Stimulated activated CD4-positive, alpha-beta T cell treated with anti-CD3 and anti-CD28 coated beads, TNF-alpha, amount 100 ng/mL, for 48 hours (primary cell): ENCODE data around the gene CREB5.
"Not testable (repeated sequence)": the region's sequence is repeated elsewhere in the genome, so short reads cannot be mapped to it uniquely, and the experiment has no call there.

Experiments
- DNase-seq, 3 donors: peaks; one replicate each; pipeline ENCODE4 v3.0.0-alpha.2; 2020; ENCODE audit warnings: low read depth in 3 of 3

The CREB5 gene

GRCh38 chr7:28411876-28412662, at the start of gene CREB5:
Gene CREB5, plus strand, starts transcription at chr7:28412518. Its CDS starts 397 bp downstream, at chr7:28412915.
- no peak for DNase-seq

- DNase-seq = no peak
Observed at GRCh38 chr7:28362812-28363211, 49.5 kb upstream of the CREB5 start.

- no peak for DNase-seq
Observed at GRCh38 chr7:28364082-28364481, 48.2 kb upstream of the CREB5 start.

GRCh38 chr7:28369523-28369922, 42.8 kb upstream of the CREB5 start:
- DNase-seq = no peak

- DNase-seq = no peak
Observed at GRCh38 chr7:28371846-28372245, 40.5 kb upstream of the CREB5 start.

GRCh38 chr7:28373990-28374389, 38.3 kb upstream of the CREB5 start:
- DNase-seq = no peak

GRCh38 chr7:28375729-28376128, 36.6 kb upstream of the CREB5 start:
- no peak for DNase-seq

- no peak for DNase-seq
Observed at GRCh38 chr7:28376634-28377033, 35.7 kb upstream of the CREB5 start.

GRCh38 chr7:28378574-28379149, 33.7 kb upstream of the CREB5 start:
- DNase-seq = no peak

GRCh38 chr7:28381466-28381865, 30.9 kb upstream of the CREB5 start:
- no peak for DNase-seq

- DNase-seq = no peak
Observed at GRCh38 chr7:28382144-28382543, 30.2 kb upstream of the CREB5 start.

- DNase-seq = no peak
Observed at GRCh38 chr7:28383975-28384374, 28.3 kb upstream of the CREB5 start.

- no peak for DNase-seq
Observed at GRCh38 chr7:28389504-28390395, 22.6 kb upstream of the CREB5 start.

- no peak for DNase-seq
Observed at GRCh38 chr7:28390426-28390825, 21.9 kb upstream of the CREB5 start.

- DNase-seq = no peak
Observed at GRCh38 chr7:28392289-28392688, 20.0 kb upstream of the CREB5 start.

- no peak for DNase-seq
Observed at GRCh38 chr7:28395404-28395803, 16.9 kb upstream of the CREB5 start.

- no peak for DNase-seq
Observed at GRCh38 chr7:28395831-28396230, 16.5 kb upstream of the CREB5 start.

- DNase-seq = no peak
Observed at GRCh38 chr7:28397141-28397540, 15.2 kb upstream of the CREB5 start.

GRCh38 chr7:28400838-28401360, 11.4 kb upstream of the CREB5 start:
- DNase-seq = no peak

GRCh38 chr7:28401567-28401966, 10.8 kb upstream of the CREB5 start:
- not testable (repeated sequence) for DNase-seq

- DNase-seq = no peak
Observed at GRCh38 chr7:28405662-28406061, 6.7 kb upstream of the CREB5 start.

- no peak for DNase-seq
Observed at GRCh38 chr7:28406192-28406591, 6.1 kb upstream of the CREB5 start.
